Adrenal gland (tissue), 12 donors: ENCODE results near the gene CLUH. TPM values are rescaled to one million over a fixed set of nuclear protein-coding genes. Genes with fewer than 3 reads are reported as not detected.
"Not testable (repeated sequence)": the region's sequence is repeated elsewhere in the genome, so short reads cannot be mapped to it uniquely, and the experiment has no call there.

Experiments used
- DNase-seq, 7 donors: peaks; one replicate each; pipeline ENCODE4 v3.0.0-alpha.2; 2019 to 2020
- H3K27ac ChIP-seq, 5 donors: fragments of 200-600 bp; sonication (generic) in 4 of 5; 1 replicate in 3 of 5; 2 replicates in 2 of 5; pipeline versions ENCODE4 v1.5.1 to v1.8.0; 2016 to 2020; ENCODE audit warnings: mild to moderate bottlenecking in 1 of 5
- H3K27me3 ChIP-seq: fragments of 200-600 bp; 2 replicates; pipeline ENCODE4 v1.8.0; 2021
- H3K36me3 ChIP-seq, 2 donors: fragments of 200-600 bp; replicated peaks in 1 of 2; 1 replicate in 1 of 2; 2 replicates in 1 of 2; pipeline versions ENCODE4 v1.5.1 to v1.8.0; 2018 to 2022
- H3K4me1 ChIP-seq, 2 donors: fragments of 200-600 bp; replicated peaks in 1 of 2; 1 replicate in 1 of 2; 2 replicates in 1 of 2; pipeline versions ENCODE4 v1.5.1 to v1.8.0; 2018 to 2021
- H3K4me3 ChIP-seq, 4 donors: fragments of 200-600 bp; sonication (generic) in 3 of 4; one replicate each; pipeline ENCODE4 v1.5.1; 2016 to 2018
- H3K9me3 ChIP-seq, 3 donors: fragments of 200-600 bp; sonication (generic) in 1 of 3; replicated peaks in 1 of 3; 1 replicate in 2 of 3; 2 replicates in 1 of 3; pipeline versions ENCODE4 v1.5.1 to v1.8.0; 2016 to 2021
- CTCF ChIP-seq, 6 experiments: fragments of 450-650 bp in 4 of 6; fragments of 200-600 bp in 2 of 6; sonication (generic) in 1 of 6; IDR thresholded peaks; 1 replicate in 5 of 6; 2 replicates in 1 of 6; pipeline versions ENCODE4 v1.5.1 to v1.8.0; 2016 to 2021; ENCODE audit warnings: antibody characterized with exemption in 6 of 6, mild to moderate bottlenecking in 2 of 6, moderate library complexity in 1 of 6
- POLR2A ChIP-seq, 2 donors: fragments of 450-650 bp; IDR thresholded peaks; one replicate each; pipeline ENCODE4 v1.6.1; 2017; ENCODE audit warnings: antibody characterized with exemption in 2 of 2, mild to moderate bottlenecking in 2 of 2, moderate library complexity in 1 of 2
- WGBS, 4 donors: extraction: QIAGEN DNeasy Blood & Tissue Kit in 2 of 4; methylation state at CpG; one replicate each; pipeline versions ENCODE4 v1.1.5 to v1.1.7; 2013 to 2017; 5-methylcytosine and 5-hydroxymethylcytosine counted together
- intact Hi-C, 2 donors: fragments of 100-400 bp; cut with DNase I; formaldehyde crosslinking; loops; one replicate each; pipeline versions ENCODE4 v1.14.1 to v1.15.0; 2022 to 2023
- microRNA counts, 2 donors: library from miRNA; unstranded; fragments of <30 nt; microRNA quantifications; one replicate each; lab custom pipeline; 2016
- microRNA-seq, 3 donors: library from miRNA; unstranded; fragments of <30 nt; microRNA quantifications; one replicate each; pipeline ENCODE4, GENCODE V29; 2017 to 2020
- polyA plus RNA-seq, 3 donors: library from polyadenylated mRNA; stranded (reverse); fragments of 200-250 nt in 2 of 3; fragments of 350-450 nt in 1 of 3; fragmentation: Illumina TruSeq in 1 of 3; extraction: RNeasy Lipid Tissue Mini Kit (QIAGEN cat#74804) in 1 of 3; gene quantifications; one replicate each; pipeline ENCODE4 v1.2.3, GENCODE V29; 2013 to 2014
- small RNA-seq, 2 donors: library from RNA; depleted of rRNA; stranded (forward); fragments of <200 nt; gene quantifications; one replicate each; pipeline ENCODE3, GENCODE V24; 2016
- total RNA-seq, 9 donors: library from RNA; depleted of rRNA in 4 of 9; stranded (reverse); fragments of >200 nt in 4 of 9; fragments of 120-200 nt in 1 of 9; fragmentation: NEBNext Ultra II Directional in 1 of 9; extraction: Animal tissue kit (Norgen Biotek cat#: 25700) in 1 of 9; gene quantifications; one replicate each; pipeline versions ENCODE4 v1.1.0 to v1.2.4, GENCODE V29; 2013 to 2023
- donor health status: healthy with polysubstance abuse.
- donor health status: Bipolar disorder and iron deficiency.
- donor health status: DM: yes; HTN: yes; CAD: no.
- donor health status: DM: no; HTN: no; CAD: no.
- donor health status: DM: no; HTN: no; CAD: no.
- donor health status: DM: yes; HTN: yes; CAD: no.

Gene CLUH
- total and polyA plus RNA-seq, 12 donors, result 28.0 to 191 (median 121) TPM

- intact Hi-C loops, result no loop called here
- 62 to 68% (median 66%) methylated on average over 7 of the region's 7 CpGs for WGBS, 4 donors
- TF ChIP-seq CTCF (IDR thresholded peaks at IDR 0.05), result no peak
- TF ChIP-seq POLR2A (IDR thresholded peaks at IDR 0.05), result no peak
Observed at GRCh38 chr17:2655546-2655945, 56.0 kb downstream of the CLUH start.

GRCh38 chr17:2652911-2653310 is 58.7 kb downstream of the CLUH start:
- DNase-seq, intact Hi-C loops: not testable (repeated sequence)
- WGBS, 4 donors, result 90 to 98% (median 95%) methylated on average over 3 of the region's 3 CpGs

More at GRCh38 chr17:2655546-2655945, 56.0 kb downstream of the CLUH start:
- Histone ChIP-seq H3K4me1 (peaks cover 0 to 11% of the 10 kb centered on the region in 2 donors), H3K27me3 (no peaks in the 10 kb centered on the region), H3K36me3 (no peaks in the 10 kb centered on the region), H3K27ac (no peak overlapping the region), H3K4me3 (no peak overlapping the region), H3K9me3 (no peaks in the 10 kb centered on the region)
- no peak for DNase-seq

GRCh38 chr17:2649191-2649590 is 62.4 kb downstream of the CLUH start:
- Histone ChIP-seq H3K36me3 (no peaks in the 10 kb centered on the region), H3K4me3 (no peak overlapping the region), H3K4me1 (peaks cover 0 to 13% of the 10 kb centered on the region in 2 donors), H3K27me3 (no peaks in the 10 kb centered on the region), H3K9me3 (no peaks in the 10 kb centered on the region), H3K27ac (no peak overlapping the region)
- 94 to 95% (median 94%) methylated on average over 11 of the region's 11 CpGs for WGBS, 4 donors
- intact Hi-C loops, result no loop called here
- DNase-seq, result no peak
- TF ChIP-seq POLR2A (IDR thresholded peaks at IDR 0.05) (no peak), CTCF (IDR thresholded peaks at IDR 0.05) (no peak)

More at GRCh38 chr17:2652911-2653310, 58.7 kb downstream of the CLUH start:
- not testable (repeated sequence) for H3K27me3 ChIP-seq, H3K4me3 ChIP-seq, H3K36me3 ChIP-seq, H3K27ac ChIP-seq, H3K9me3 ChIP-seq, H3K4me1 ChIP-seq

- intact Hi-C loops, result no loop called here
- WGBS, 4 donors, result 87 to 95% (median 92%) methylated on average over 6 of the region's 6 CpGs
- Histone ChIP-seq H3K9me3 (no peaks in the 10 kb centered on the region), H3K27me3 (no peaks in the 10 kb centered on the region), H3K36me3 (no peaks in the 10 kb centered on the region), H3K27ac (no peak overlapping the region), H3K4me3 (no peak overlapping the region), H3K4me1 (peaks cover 0 to 13% of the 10 kb centered on the region in 2 donors)
- no peak for TF ChIP-seq POLR2A (IDR thresholded peaks at IDR 0.05)
- no peak for DNase-seq
Observed at GRCh38 chr17:2647957-2648356, 63.6 kb downstream of the CLUH start.

GRCh38 chr17:2644971-2645370 is 66.6 kb downstream of the CLUH start:
- WGBS, 4 donors, result 50 to 66% (median 54%) methylated on average over 6 of the region's 6 CpGs
- DNase-seq, result peak in 6 of 7 donors; percentile 35 to 59 (median 57)
- H3K4me1 ChIP-seq, result peaks cover 0 to 8% of the 10 kb centered on the region in 2 donors
- no peaks in the 10 kb centered on the region for H3K27me3 ChIP-seq
- peak overlapping the region in 1 of 5 donors; percentile 1 for H3K27ac ChIP-seq
- no peak overlapping the region for H3K4me3 ChIP-seq
- intact Hi-C loops, result no loop called here
- H3K9me3 ChIP-seq, result no peaks in the 10 kb centered on the region
- TF ChIP-seq CTCF (IDR thresholded peaks at IDR 0.05) (no peak), POLR2A (IDR thresholded peaks at IDR 0.05) (no peak)
- H3K36me3 ChIP-seq, result no peaks in the 10 kb centered on the region

MicroRNAs encoded within 50 kb of the gene (microRNA counts, 767-probe panel; counts per million panel counts)
- microRNA hsa-miR-1253 (lab: Ali Mortazavi, UCI), result 0 counts per million in 2 donors

Small RNAs within 50 kb of the gene (microRNA-seq; reads per million reads assigned to microRNA genes)
- 0 reads per million in 3 donors for gene MIR1253
- 0 to 0.38 (median 0.28) reads per million in 3 donors for gene MIR6776

Small RNAs within 50 kb of the gene (small RNA-seq; reads per million reads assigned to genes)
- gene MIR1253, result 0 reads per million in 2 donors
- gene MIR6776, result 0 reads per million in 2 donors
- gene RN7SL608P, result 0 reads per million in 2 donors
- gene hsa-mir-1253, result 0 reads per million in 2 donors

Other genes with a start within 250 kb of the CLUH start
- gene METTL16, start 199.9 kb downstream of the CLUH start, total RNA-seq, result 10 to 100 TPM; 15.3 to 94.7 (median 32.6) TPM
- gene METTL16, start 199.9 kb downstream of the CLUH start, polyA plus RNA-seq, result 10 to 100 TPM; 27.2 to 36.2 (median 33.9) TPM
- gene PAFAH1B1, start 118.1 kb downstream of the CLUH start, total RNA-seq, result 100 to 1,000 TPM in 4 of 9 donors, 10 to 100 TPM in 5; 61.7 to 166 (median 99.1) TPM
- gene PAFAH1B1, start 118.1 kb downstream of the CLUH start, polyA plus RNA-seq, result 100 to 1,000 TPM in 1 of 3 donors, 10 to 100 TPM in 2; 42.4 to 135 (median 50.8) TPM
- gene CCDC92B, start 37.9 kb upstream of the CLUH start, total RNA-seq, result 1 to 10 TPM in 1 of 9 donors, under 1 TPM in 5, not detected in 3; 0.10 to 1.5 (median 0.14) TPM
- 1 to 10 TPM in 1 of 3 donors, under 1 TPM in 2; 0.59 to 4.7 (median 0.77) TPM for gene CCDC92B, start 37.9 kb upstream of the CLUH start, polyA plus RNA-seq
- 10 to 100 TPM in 1 of 9 donors, 1 to 10 TPM in 8; 4.2 to 20.4 (median 6.6) TPM for gene RAP1GAP2, start 84.7 kb upstream of the CLUH start, total RNA-seq
- 10 to 100 TPM in 2 of 3 donors, 1 to 10 TPM in 1; 5.4 to 15.5 (median 15.1) TPM for gene RAP1GAP2, start 84.7 kb upstream of the CLUH start, polyA plus RNA-seq